WTC11 (cell line): Measurements from ENCODE around the gene SNX32. TPM values are rescaled to one million over a fixed set of nuclear protein-coding genes. Genes with fewer than 3 reads are reported as not detected.

ENCODE experiments used
- ATAC-seq: fragments of 200-7000 bp; cut with Tn5 transposase; 2 replicates; pipeline ENCODE4 v1.10.0; 2021; ENCODE audit warnings: mild to moderate bottlenecking, moderate library complexity
- CTCF ChIA-PET: fragments of 300-600 bp; sonication (Branson Sonifier 250); formaldehyde crosslinking; loops from one replicate; lab custom pipeline; 2021; ENCODE audit warnings: antibody characterized with exemption; lab: Charles Lee
- POLR2A ChIA-PET: fragments of 350-600 bp; sonication (Branson Sonifier 250); formaldehyde crosslinking; loops from one replicate; lab custom pipeline; 2021; ENCODE audit warnings: antibody characterized with exemption; lab: Charles Lee
- DNase-seq: peaks from one replicate; pipeline ENCODE4 v3.0.0; 2021; ENCODE audit warnings: low spot score
- H3K27ac Mint-ChIP-seq: 2 replicates; pipeline ENCODE4 v1.8.0; 2021; ENCODE audit warnings: mixed read lengths
- H3K27me3 Mint-ChIP-seq: 2 replicates; pipeline ENCODE4 v1.8.0; 2021; ENCODE audit warnings: low read depth, mild to moderate bottlenecking, moderate library complexity, mixed read lengths
- H3K36me3 Mint-ChIP-seq: 2 replicates; pipeline ENCODE4 v1.8.0; 2021; ENCODE audit warnings: mixed read lengths
- H3K4me1 Mint-ChIP-seq: 2 replicates; pipeline ENCODE4 v1.8.0; 2022; ENCODE audit warnings: mixed read lengths
- H3K4me3 Mint-ChIP-seq: 2 replicates; pipeline ENCODE4 v1.8.0; 2021; ENCODE audit warnings: mild to moderate bottlenecking, moderate library complexity, mixed read lengths
- H3K9me3 Mint-ChIP-seq: 2 replicates; pipeline ENCODE4 v1.8.0; 2021; ENCODE audit warnings: mixed read lengths
- CREB1 ChIP-seq: sonication (generic); formaldehyde crosslinking; IDR thresholded peaks from 2 replicates; pipeline ENCODE4 v1.8.0; 2023; ENCODE audit warnings: mild to moderate bottlenecking, missing genetic modification reagents
- JAZF1 ChIP-seq: fragments of 250-450 bp; sonication (Bioruptor Pico); IDR thresholded peaks from 2 replicates; pipeline ENCODE4 v1.9.0; 2021; ENCODE audit warnings: moderate library complexity, mild to moderate bottlenecking, inconsistent platforms
- MAX ChIP-seq: sonication (generic); formaldehyde crosslinking; IDR thresholded peaks from 2 replicates; pipeline ENCODE4 v1.8.0; 2022; ENCODE audit warnings: mild to moderate bottlenecking, missing genetic modification reagents
- MXD4 ChIP-seq: fragments of 250-450 bp; sonication (Bioruptor Pico); IDR thresholded peaks from 2 replicates; pipeline ENCODE4 v1.8.0; 2021; ENCODE audit warnings: mild to moderate bottlenecking, moderate library complexity, borderline replicate concordance
- NFYB ChIP-seq: sonication (generic); formaldehyde crosslinking; conservative IDR thresholded peaks from 2 replicates; pipeline ENCODE4 v1.8.0; 2022; ENCODE audit warnings: low read depth, missing genetic modification reagents
- OVOL2 ChIP-seq: fragments of 250-450 bp; sonication (Bioruptor Pico); IDR thresholded peaks from 2 replicates; pipeline ENCODE4 v1.9.0; 2021; ENCODE audit warnings: mild to moderate bottlenecking, borderline replicate concordance
- TP53 ChIP-seq: sonication (generic); formaldehyde crosslinking; IDR thresholded peaks from 2 replicates; pipeline ENCODE4 v1.8.1; 2023; ENCODE audit warnings: mild to moderate bottlenecking, missing genetic modification reagents
- ZMAT4 ChIP-seq: fragments of 250-450 bp; sonication (Bioruptor Pico); IDR thresholded peaks from 2 replicates; pipeline ENCODE4 v1.9.0; 2021; ENCODE audit warnings: mild to moderate bottlenecking
- ZNF219 ChIP-seq: sonication (generic); formaldehyde crosslinking; IDR thresholded peaks from 2 replicates; pipeline ENCODE4 v1.8.0; 2023; ENCODE audit warnings: missing genetic modification reagents, mild to moderate bottlenecking, borderline replicate concordance
- ZNF263 ChIP-seq: sonication (generic); formaldehyde crosslinking; IDR thresholded peaks from 2 replicates; pipeline ENCODE4 v1.8.1; 2022; ENCODE audit warnings: low read depth, mild to moderate bottlenecking, moderate library complexity, missing genetic modification reagents
- ZNF416 ChIP-seq: fragments of 250-450 bp; sonication (Bioruptor Pico); IDR thresholded peaks from 2 replicates; pipeline ENCODE4 v1.9.0; 2021; ENCODE audit warnings: mild to moderate bottlenecking, inconsistent platforms
- total RNA-seq: library from RNA; stranded (reverse); gene quantifications from 3 replicates; pipeline ENCODE4 v1.2.3, GENCODE V29; 2021
- TF ChIP-seq, protein P1 (sequence below): sonication (generic); formaldehyde crosslinking; IDR thresholded peaks from 2 replicates; pipeline ENCODE4 v1.8.1; 2022; ENCODE audit warnings: missing genetic modification reagents, borderline replicate concordance
- TF ChIP-seq, protein P2 (sequence below): sonication (generic); formaldehyde crosslinking; IDR thresholded peaks from 2 replicates; pipeline ENCODE4 v1.8.0; 2023; ENCODE audit warnings: missing genetic modification reagents, mild to moderate bottlenecking, borderline replicate concordance
- TF ChIP-seq, protein P3 (sequence below): fragments of 250-450 bp; sonication (Bioruptor Pico); IDR thresholded peaks from 2 replicates; pipeline ENCODE4 v1.8.0; 2021; ENCODE audit warnings: mild to moderate bottlenecking
- TF ChIP-seq, protein P4 (sequence below): sonication (generic); formaldehyde crosslinking; IDR thresholded peaks from 2 replicates; pipeline ENCODE4 v1.8.1; 2022; ENCODE audit warnings: low read depth, mild to moderate bottlenecking, moderate library complexity, missing genetic modification reagents, borderline replicate concordance

Gene SNX32
- total RNA-seq, 1 experiment from 2014 or later, result 2.9 TPM

GRCh38 chr11:65896034-65896999 is 62.6 kb downstream of the SNX32 start:
- Mint-ChIP-seq H3K36me3 (peaks cover 2% of the 10 kb centered on the region), H3K4me3 (no peak overlapping the region), H3K9me3 (no peaks in the 10 kb centered on the region), H3K27ac (no peak overlapping the region), H3K4me1 (peaks cover 26% of the 10 kb centered on the region), H3K27me3 (peaks cover 40% of the 10 kb centered on the region)
- no peak for DNase-seq
- no peak for TF ChIP-seq ZNF416 (CRISPR knock-in tag)
- TF ChIP-seq NFYB (CRISPR knock-in tag), result no peak
- TF ChIP-seq OVOL2 (CRISPR knock-in tag), result no peak
- no peak for TF ChIP-seq ZMAT4 (CRISPR knock-in tag)
- TF ChIP-seq ZNF219 (CRISPR knock-in tag), result no peak
- no peak for TF ChIP-seq JAZF1
- TF ChIP-seq MXD4 (CRISPR knock-in tag), result no peak
- TF ChIP-seq, protein P1, sequence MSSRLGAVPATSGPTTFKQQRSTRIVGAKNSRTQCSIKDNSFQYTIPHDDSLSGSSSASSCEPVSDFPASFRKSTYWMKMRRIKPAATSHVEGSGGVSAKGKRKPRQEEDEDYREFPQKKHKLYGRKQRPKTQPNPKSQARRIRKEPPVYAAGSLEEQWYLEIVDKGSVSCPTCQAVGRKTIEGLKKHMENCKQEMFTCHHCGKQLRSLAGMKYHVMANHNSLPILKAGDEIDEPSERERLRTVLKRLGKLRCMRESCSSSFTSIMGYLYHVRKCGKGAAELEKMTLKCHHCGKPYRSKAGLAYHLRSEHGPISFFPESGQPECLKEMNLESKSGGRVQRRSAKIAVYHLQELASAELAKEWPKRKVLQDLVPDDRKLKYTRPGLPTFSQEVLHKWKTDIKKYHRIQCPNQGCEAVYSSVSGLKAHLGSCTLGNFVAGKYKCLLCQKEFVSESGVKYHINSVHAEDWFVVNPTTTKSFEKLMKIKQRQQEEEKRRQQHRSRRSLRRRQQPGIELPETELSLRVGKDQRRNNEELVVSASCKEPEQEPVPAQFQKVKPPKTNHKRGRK, result no peak
- TF ChIP-seq ZNF263 (CRISPR knock-in tag), result no peak
- TF ChIP-seq, protein P2, sequence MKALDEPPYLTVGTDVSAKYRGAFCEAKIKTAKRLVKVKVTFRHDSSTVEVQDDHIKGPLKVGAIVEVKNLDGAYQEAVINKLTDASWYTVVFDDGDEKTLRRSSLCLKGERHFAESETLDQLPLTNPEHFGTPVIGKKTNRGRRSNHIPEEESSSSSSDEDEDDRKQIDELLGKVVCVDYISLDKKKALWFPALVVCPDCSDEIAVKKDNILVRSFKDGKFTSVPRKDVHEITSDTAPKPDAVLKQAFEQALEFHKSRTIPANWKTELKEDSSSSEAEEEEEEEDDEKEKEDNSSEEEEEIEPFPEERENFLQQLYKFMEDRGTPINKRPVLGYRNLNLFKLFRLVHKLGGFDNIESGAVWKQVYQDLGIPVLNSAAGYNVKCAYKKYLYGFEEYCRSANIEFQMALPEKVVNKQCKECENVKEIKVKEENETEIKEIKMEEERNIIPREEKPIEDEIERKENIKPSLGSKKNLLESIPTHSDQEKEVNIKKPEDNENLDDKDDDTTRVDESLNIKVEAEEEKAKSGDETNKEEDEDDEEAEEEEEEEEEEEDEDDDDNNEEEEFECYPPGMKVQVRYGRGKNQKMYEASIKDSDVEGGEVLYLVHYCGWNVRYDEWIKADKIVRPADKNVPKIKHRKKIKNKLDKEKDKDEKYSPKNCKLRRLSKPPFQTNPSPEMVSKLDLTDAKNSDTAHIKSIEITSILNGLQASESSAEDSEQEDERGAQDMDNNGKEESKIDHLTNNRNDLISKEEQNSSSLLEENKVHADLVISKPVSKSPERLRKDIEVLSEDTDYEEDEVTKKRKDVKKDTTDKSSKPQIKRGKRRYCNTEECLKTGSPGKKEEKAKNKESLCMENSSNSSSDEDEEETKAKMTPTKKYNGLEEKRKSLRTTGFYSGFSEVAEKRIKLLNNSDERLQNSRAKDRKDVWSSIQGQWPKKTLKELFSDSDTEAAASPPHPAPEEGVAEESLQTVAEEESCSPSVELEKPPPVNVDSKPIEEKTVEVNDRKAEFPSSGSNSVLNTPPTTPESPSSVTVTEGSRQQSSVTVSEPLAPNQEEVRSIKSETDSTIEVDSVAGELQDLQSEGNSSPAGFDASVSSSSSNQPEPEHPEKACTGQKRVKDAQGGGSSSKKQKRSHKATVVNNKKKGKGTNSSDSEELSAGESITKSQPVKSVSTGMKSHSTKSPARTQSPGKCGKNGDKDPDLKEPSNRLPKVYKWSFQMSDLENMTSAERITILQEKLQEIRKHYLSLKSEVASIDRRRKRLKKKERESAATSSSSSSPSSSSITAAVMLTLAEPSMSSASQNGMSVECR (CRISPR knock-in tag), result no peak
- no peak for TF ChIP-seq TP53 (CRISPR knock-in tag)
- TF ChIP-seq MAX (CRISPR knock-in tag), result no peak
- TF ChIP-seq, protein P3, sequence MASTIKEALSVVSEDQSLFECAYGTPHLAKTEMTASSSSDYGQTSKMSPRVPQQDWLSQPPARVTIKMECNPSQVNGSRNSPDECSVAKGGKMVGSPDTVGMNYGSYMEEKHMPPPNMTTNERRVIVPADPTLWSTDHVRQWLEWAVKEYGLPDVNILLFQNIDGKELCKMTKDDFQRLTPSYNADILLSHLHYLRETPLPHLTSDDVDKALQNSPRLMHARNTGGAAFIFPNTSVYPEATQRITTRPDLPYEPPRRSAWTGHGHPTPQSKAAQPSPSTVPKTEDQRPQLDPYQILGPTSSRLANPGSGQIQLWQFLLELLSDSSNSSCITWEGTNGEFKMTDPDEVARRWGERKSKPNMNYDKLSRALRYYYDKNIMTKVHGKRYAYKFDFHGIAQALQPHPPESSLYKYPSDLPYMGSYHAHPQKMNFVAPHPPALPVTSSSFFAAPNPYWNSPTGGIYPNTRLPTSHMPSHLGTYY (CRISPR knock-in tag), result no peak
- no peak for TF ChIP-seq CREB1 (CRISPR knock-in tag)
- TF ChIP-seq, protein P4, sequence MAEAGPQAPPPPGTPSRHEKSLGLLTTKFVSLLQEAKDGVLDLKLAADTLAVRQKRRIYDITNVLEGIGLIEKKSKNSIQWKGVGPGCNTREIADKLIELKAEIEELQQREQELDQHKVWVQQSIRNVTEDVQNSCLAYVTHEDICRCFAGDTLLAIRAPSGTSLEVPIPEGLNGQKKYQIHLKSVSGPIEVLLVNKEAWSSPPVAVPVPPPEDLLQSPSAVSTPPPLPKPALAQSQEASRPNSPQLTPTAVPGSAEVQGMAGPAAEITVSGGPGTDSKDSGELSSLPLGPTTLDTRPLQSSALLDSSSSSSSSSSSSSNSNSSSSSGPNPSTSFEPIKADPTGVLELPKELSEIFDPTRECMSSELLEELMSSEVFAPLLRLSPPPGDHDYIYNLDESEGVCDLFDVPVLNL, result no peak
- CTCF ChIA-PET, result interaction anchor here (0.6 to 4.8 kb wide), 2 partner anchors 12 to 48 kb away, joined by 4 to 31 read pairs; no protein-coding TSS in a partner anchor
- POLR2A ChIA-PET, result no interaction called here
- no peak for ATAC-seq
